ENCODE measurements around the gene RNU5B-1. TPM values are rescaled to one million over a fixed set of nuclear protein-coding genes. Genes with fewer than 3 reads are reported as not detected.

The RNU5B-1 gene
- not detected in 2 replicates for polyA plus RNA-seq
- polyA minus RNA-seq: not detected in 2 replicates

DNA sequence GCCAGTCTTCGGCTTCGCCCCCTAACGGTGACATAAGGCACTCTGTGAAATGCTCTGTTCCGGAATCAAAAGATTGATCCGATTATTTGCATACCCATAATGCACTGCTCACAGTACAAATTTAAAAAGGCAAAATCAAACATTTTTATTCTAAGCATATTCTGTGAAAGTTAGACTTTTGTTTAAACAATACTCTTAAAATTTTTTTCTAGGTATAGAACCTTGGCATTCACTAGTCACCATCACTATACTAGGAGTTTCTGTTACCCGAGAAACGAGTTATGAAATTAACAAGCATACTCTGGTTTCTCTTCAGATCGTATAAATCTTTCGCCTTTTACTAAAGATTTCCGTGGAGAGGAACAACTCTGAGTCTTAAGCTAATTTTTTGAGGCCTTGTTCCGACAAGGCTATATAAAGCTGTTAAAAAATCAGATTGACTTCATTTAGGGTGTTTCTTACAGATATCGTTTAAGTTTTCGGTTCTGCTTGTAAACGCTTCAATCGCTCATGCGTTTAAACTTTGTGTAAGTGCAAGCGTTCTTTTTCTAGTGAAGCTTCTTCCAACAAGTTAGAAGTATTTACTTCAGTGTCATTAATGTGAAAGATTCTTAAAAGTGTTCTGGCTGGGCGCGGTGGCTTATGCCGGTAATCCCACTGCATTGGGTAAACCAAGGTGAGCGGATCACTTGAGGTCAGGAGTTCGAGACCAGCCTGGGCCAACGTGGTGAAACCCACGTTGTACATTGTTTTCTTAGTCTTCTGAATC is at the start of gene RNU5B-1:
Gene RNU5B-1, plus strand, starts transcription at position 297 of the 769 bp plus-strand sequence.
- TF ChIP-seq POLR2AphosphoS5 (IDR thresholded peaks at IDR 0.05) (peak; percentile 100), SMC3 (conservative IDR thresholded peaks at IDR 0.05; ENCODE audit: poor library complexity) (peak; percentile 72), MXI1 (conservative IDR thresholded peaks at IDR 0.05; ENCODE audit: poor library complexity, severe bottlenecking) (peak; percentile 81), EZH2 (IDR thresholded peaks at IDR 0.05; ENCODE audit: borderline replicate concordance, insufficient read depth, low read length, poor library complexity, severe bottlenecking) (no peak), EP300 (conservative IDR thresholded peaks at IDR 0.05; ENCODE audit: poor library complexity, severe bottlenecking) (peak; percentile 90), RAD21 (conservative IDR thresholded peaks at IDR 0.05) (peak; percentile 59), TAF1 (IDR thresholded peaks at IDR 0.05; ENCODE audit: low read depth) (no peak)
- TF ChIP-seq, protein P1, sequence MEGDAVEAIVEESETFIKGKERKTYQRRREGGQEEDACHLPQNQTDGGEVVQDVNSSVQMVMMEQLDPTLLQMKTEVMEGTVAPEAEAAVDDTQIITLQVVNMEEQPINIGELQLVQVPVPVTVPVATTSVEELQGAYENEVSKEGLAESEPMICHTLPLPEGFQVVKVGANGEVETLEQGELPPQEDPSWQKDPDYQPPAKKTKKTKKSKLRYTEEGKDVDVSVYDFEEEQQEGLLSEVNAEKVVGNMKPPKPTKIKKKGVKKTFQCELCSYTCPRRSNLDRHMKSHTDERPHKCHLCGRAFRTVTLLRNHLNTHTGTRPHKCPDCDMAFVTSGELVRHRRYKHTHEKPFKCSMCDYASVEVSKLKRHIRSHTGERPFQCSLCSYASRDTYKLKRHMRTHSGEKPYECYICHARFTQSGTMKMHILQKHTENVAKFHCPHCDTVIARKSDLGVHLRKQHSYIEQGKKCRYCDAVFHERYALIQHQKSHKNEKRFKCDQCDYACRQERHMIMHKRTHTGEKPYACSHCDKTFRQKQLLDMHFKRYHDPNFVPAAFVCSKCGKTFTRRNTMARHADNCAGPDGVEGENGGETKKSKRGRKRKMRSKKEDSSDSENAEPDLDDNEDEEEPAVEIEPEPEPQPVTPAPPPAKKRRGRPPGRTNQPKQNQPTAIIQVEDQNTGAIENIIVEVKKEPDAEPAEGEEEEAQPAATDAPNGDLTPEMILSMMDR (IDR thresholded peaks at IDR 0.05; ENCODE audit: poor library complexity, severe bottlenecking): peak; percentile 95
- TF ChIP-seq, protein P2, sequence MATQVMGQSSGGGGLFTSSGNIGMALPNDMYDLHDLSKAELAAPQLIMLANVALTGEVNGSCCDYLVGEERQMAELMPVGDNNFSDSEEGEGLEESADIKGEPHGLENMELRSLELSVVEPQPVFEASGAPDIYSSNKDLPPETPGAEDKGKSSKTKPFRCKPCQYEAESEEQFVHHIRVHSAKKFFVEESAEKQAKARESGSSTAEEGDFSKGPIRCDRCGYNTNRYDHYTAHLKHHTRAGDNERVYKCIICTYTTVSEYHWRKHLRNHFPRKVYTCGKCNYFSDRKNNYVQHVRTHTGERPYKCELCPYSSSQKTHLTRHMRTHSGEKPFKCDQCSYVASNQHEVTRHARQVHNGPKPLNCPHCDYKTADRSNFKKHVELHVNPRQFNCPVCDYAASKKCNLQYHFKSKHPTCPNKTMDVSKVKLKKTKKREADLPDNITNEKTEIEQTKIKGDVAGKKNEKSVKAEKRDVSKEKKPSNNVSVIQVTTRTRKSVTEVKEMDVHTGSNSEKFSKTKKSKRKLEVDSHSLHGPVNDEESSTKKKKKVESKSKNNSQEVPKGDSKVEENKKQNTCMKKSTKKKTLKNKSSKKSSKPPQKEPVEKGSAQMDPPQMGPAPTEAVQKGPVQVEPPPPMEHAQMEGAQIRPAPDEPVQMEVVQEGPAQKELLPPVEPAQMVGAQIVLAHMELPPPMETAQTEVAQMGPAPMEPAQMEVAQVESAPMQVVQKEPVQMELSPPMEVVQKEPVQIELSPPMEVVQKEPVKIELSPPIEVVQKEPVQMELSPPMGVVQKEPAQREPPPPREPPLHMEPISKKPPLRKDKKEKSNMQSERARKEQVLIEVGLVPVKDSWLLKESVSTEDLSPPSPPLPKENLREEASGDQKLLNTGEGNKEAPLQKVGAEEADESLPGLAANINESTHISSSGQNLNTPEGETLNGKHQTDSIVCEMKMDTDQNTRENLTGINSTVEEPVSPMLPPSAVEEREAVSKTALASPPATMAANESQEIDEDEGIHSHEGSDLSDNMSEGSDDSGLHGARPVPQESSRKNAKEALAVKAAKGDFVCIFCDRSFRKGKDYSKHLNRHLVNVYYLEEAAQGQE (IDR thresholded peaks at IDR 0.05; ENCODE audit: borderline replicate concordance): peak; percentile 73
- peak within 1 kb of the TSS; percentile 59 for H3K9ac ChIP-seq (ENCODE audit: low read length)
- H3K27ac ChIP-seq (ENCODE audit: low read length): peak within 1 kb of the TSS; percentile 78
- no peaks in the 10 kb centered on the region for H3K9me2 ChIP-seq (ENCODE audit: insufficient read depth, low read length)
- H3F3A ChIP-seq (ENCODE audit: insufficient read depth, low read length, poor library complexity, severe bottlenecking): no peaks in the 10 kb centered on the region
- no peaks in the 10 kb centered on the region for H3K36me3 ChIP-seq (ENCODE audit: insufficient read depth, low read length)
- H3K79me2 ChIP-seq (replicated peaks; ENCODE audit: insufficient read depth, low read length): no peaks in the 10 kb centered on the region
- no peaks in the 10 kb centered on the region for H3K27me3 ChIP-seq (ENCODE audit: insufficient read depth, low read depth, low read length)
- peak within 1 kb of the TSS; percentile 57 for H3K4me3 ChIP-seq (ENCODE audit: low read length)
- peak within 1 kb of the TSS; percentile 57 for H3K4me2 ChIP-seq (ENCODE audit: low read length)
- no peaks in the 10 kb centered on the region for H3K9me3 ChIP-seq (ENCODE audit: low read length)
- H2AFZ ChIP-seq (ENCODE audit: low read depth, low read length): peak within 1 kb of the TSS; percentile 0
- no peaks in the 10 kb centered on the region for H4K20me1 ChIP-seq (ENCODE audit: insufficient read depth)

DNA sequence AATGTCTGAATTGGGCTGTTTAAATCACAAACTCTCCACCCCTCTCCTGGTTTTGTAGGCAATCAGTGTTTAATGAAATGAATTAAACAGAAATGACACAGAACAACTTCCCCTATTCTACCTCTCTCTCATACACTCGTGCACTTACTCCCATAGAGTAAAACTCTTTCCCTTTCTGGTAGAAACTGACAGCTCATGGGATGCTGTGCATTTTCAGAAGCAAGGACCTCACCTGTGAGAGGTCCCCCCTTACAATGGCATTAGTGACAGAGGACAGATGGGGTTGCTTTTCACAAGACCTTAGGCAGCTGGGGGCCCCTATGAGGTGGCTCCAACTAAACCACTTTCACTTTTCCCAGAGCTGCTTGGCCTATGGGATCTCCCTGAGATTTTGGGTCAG is 49.7 kb upstream of the RNU5B-1 start:
- H2AFZ ChIP-seq (ENCODE audit: low read depth, low read length): no peak overlapping the region
- no peaks in the 10 kb centered on the region for H3K9me2 ChIP-seq (ENCODE audit: insufficient read depth, low read length)
- H4K20me1 ChIP-seq (ENCODE audit: insufficient read depth): no peaks in the 10 kb centered on the region
- H3K9me3 ChIP-seq (ENCODE audit: low read length): no peaks in the 10 kb centered on the region
- no peaks in the 10 kb centered on the region for H3K79me2 ChIP-seq (replicated peaks; ENCODE audit: insufficient read depth, low read length)
- H3K36me3 ChIP-seq (ENCODE audit: insufficient read depth, low read length): no peaks in the 10 kb centered on the region
- H3K27ac ChIP-seq (ENCODE audit: low read length): no peak overlapping the region
- H3K9ac ChIP-seq (ENCODE audit: low read length): no peak overlapping the region
- H3K4me3 ChIP-seq (ENCODE audit: low read length): no peak overlapping the region
- H3K4me2 ChIP-seq (ENCODE audit: low read length): no peak overlapping the region
- no peaks in the 10 kb centered on the region for H3F3A ChIP-seq (ENCODE audit: insufficient read depth, low read length, poor library complexity, severe bottlenecking)
- no peak for TF ChIP-seq RAD21 (conservative IDR thresholded peaks at IDR 0.05)
- TF ChIP-seq SMC3 (conservative IDR thresholded peaks at IDR 0.05; ENCODE audit: poor library complexity): no peak
- TF ChIP-seq MXI1 (conservative IDR thresholded peaks at IDR 0.05; ENCODE audit: poor library complexity, severe bottlenecking): no peak
- TF ChIP-seq, protein P2 (IDR thresholded peaks at IDR 0.05; ENCODE audit: borderline replicate concordance): no peak
- TF ChIP-seq, protein P1 (IDR thresholded peaks at IDR 0.05; ENCODE audit: poor library complexity, severe bottlenecking): no peak
- no peak for TF ChIP-seq TAF1 (IDR thresholded peaks at IDR 0.05; ENCODE audit: low read depth)
- TF ChIP-seq EZH2 (IDR thresholded peaks at IDR 0.05; ENCODE audit: borderline replicate concordance, insufficient read depth, low read length, poor library complexity, severe bottlenecking): no peak
- no peak for TF ChIP-seq POLR2AphosphoS5 (IDR thresholded peaks at IDR 0.05)
- TF ChIP-seq EP300 (conservative IDR thresholded peaks at IDR 0.05; ENCODE audit: poor library complexity, severe bottlenecking): no peak
- H3K27me3 ChIP-seq (ENCODE audit: insufficient read depth, low read depth, low read length): no peaks in the 10 kb centered on the region
